HG03439 (cell line): ENCODE results near the gene LILRB3.

ENCODE experiments used
- ATAC-seq: cut with Tn5 transposase; IDR thresholded peaks from one replicate; pipeline ENCODE4 v1.9.1; 2021; ENCODE audit warnings: mild to moderate bottlenecking, moderate library complexity; ENCODE audit not compliant: unreplicated experiment

The LILRB3 gene

GRCh38 chr19:54169149-54169740, 53.6 kb downstream of the LILRB3 start:
- no peak for ATAC-seq

- no peak for ATAC-seq
Observed at GRCh38 chr19:54168174-54168917, 54.5 kb downstream of the LILRB3 start.
